ENCODE measurements around the gene LIMCH1.

Gene LIMCH1

DNA sequence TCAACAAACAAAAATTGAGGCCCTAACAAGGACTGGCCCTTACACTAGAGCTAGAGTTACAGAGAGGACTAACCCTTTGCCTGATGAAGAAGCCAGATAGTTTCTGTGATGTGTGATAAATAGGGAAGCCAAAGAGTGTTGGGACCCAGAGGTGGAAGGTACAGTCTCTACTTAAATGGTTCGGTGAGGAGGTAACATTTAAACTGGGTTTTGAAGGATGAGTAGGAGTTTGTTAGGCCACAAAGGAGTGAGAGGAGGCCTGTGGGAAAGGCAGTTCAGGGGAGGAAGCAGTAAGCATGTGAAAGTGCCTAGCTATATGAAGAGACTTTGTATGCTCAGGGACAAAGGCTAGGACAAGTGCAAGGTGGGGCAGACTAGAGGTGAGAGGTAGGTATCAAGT is 23.8 kb upstream of the LIMCH1 start:
- Histone ChIP-seq H3K9ac (ENCODE audit: low read length) (no peak overlapping the region), H3K9me3 (ENCODE audit: control insufficient read depth, low read length) (no peaks in the 10 kb centered on the region), H3K36me3 (ENCODE audit: control insufficient read depth, insufficient read depth, low read length) (no peaks in the 10 kb centered on the region), H3K27me3 (ENCODE audit: control insufficient read depth, insufficient read depth, low read length) (no peaks in the 10 kb centered on the region), H3K4me1 (ENCODE audit: control insufficient read depth, insufficient read depth, low read length) (no peaks in the 10 kb centered on the region), H3K4me3 (ENCODE audit: low read length) (no peak overlapping the region)

- no peak overlapping the region for H3K9ac ChIP-seq (ENCODE audit: low read length)
- no peaks in the 10 kb centered on the region for H3K4me1 ChIP-seq (ENCODE audit: control insufficient read depth, insufficient read depth, low read length)
- no peaks in the 10 kb centered on the region for H3K36me3 ChIP-seq (ENCODE audit: control insufficient read depth, insufficient read depth, low read length)
- H3K4me3 ChIP-seq (ENCODE audit: low read length): no peak overlapping the region
- H3K9me3 ChIP-seq (ENCODE audit: control insufficient read depth, low read length): no peaks in the 10 kb centered on the region
- H3K27me3 ChIP-seq (ENCODE audit: control insufficient read depth, insufficient read depth, low read length): no peaks in the 10 kb centered on the region
Observed at GRCh38 chr4:41514766-41515481, 23.0 kb upstream of the LIMCH1 start.

DNA sequence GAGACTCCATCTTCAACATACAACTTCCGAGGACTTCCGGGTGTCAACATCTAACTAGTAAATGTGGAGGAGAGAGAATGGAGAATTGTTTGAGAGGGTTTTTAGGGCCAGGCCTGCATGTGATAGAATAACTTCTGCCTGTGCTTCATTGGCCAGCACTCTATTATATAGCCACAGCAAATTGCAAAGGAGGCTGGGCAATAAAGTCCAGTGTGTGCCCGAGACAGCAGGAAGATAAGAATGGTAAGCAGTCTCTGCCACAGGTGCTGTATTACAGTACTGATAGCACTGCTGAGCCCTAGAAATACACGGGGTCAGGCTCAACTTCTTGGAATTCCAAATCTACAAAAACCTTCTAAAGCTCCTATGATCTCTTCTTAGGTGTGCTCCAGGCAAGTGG is 20.8 kb upstream of the LIMCH1 start:
- H3K36me3 ChIP-seq (ENCODE audit: control insufficient read depth, insufficient read depth, low read length): no peaks in the 10 kb centered on the region
- no peaks in the 10 kb centered on the region for H3K27me3 ChIP-seq (ENCODE audit: control insufficient read depth, insufficient read depth, low read length)
- no peak overlapping the region for H3K9ac ChIP-seq (ENCODE audit: low read length)
- H3K9me3 ChIP-seq (ENCODE audit: control insufficient read depth, low read length): no peaks in the 10 kb centered on the region
- no peaks in the 10 kb centered on the region for H3K4me1 ChIP-seq (ENCODE audit: control insufficient read depth, insufficient read depth, low read length)
- no peak overlapping the region for H3K4me3 ChIP-seq (ENCODE audit: low read length)

DNA sequence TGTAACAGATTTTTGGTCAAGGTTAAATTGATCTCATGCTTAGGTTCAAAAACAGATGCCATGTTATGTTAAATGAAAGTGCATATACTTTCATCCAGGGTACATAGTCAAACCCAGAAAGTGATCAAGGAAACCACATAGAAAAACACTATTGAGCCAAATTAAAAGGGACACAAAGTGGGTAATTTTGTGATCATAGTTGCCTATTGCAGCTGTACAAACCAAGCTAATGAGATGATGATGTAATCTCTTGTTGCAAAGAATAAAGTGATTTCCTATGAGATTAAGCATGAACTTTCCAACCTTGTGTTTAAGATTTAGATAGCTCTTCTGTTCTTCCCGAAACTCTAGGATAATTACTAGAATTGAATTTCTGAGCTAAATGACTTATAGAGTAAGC is 20.2 kb upstream of the LIMCH1 start:
- no peak overlapping the region for H3K9ac ChIP-seq (ENCODE audit: low read length)
- H3K4me1 ChIP-seq (ENCODE audit: control insufficient read depth, insufficient read depth, low read length): no peaks in the 10 kb centered on the region
- no peak overlapping the region for H3K4me3 ChIP-seq (ENCODE audit: low read length)
- no peaks in the 10 kb centered on the region for H3K9me3 ChIP-seq (ENCODE audit: control insufficient read depth, low read length)
- no peaks in the 10 kb centered on the region for H3K27me3 ChIP-seq (ENCODE audit: control insufficient read depth, insufficient read depth, low read length)
- no peaks in the 10 kb centered on the region for H3K36me3 ChIP-seq (ENCODE audit: control insufficient read depth, insufficient read depth, low read length)

DNA sequence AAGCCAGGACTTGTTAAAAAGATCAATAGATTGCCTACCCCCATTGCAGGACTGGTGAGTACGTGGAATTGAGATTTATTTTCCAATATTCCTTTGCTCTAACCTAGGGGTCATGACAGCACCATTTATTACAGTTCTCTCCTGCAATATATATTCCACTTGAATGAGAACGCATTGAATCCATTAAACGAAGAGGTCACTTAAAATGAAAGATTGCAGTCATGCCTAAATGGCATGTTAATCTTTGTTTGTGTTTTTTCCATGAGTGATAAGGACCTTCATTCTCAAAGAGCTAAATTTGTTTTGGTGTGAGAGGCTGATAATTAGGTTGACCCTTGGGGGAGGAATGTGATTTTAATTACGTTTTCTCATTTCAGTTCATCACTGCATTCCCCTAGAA is 13.5 kb upstream of the LIMCH1 start:
- Histone ChIP-seq H3K4me3 (ENCODE audit: low read length) (no peak overlapping the region), H3K4me1 (ENCODE audit: control insufficient read depth, insufficient read depth, low read length) (no peaks in the 10 kb centered on the region), H3K9ac (ENCODE audit: low read length) (no peak overlapping the region), H3K27me3 (ENCODE audit: control insufficient read depth, insufficient read depth, low read length) (no peaks in the 10 kb centered on the region), H3K36me3 (ENCODE audit: control insufficient read depth, insufficient read depth, low read length) (no peaks in the 10 kb centered on the region), H3K9me3 (ENCODE audit: control insufficient read depth, low read length) (no peaks in the 10 kb centered on the region)

DNA sequence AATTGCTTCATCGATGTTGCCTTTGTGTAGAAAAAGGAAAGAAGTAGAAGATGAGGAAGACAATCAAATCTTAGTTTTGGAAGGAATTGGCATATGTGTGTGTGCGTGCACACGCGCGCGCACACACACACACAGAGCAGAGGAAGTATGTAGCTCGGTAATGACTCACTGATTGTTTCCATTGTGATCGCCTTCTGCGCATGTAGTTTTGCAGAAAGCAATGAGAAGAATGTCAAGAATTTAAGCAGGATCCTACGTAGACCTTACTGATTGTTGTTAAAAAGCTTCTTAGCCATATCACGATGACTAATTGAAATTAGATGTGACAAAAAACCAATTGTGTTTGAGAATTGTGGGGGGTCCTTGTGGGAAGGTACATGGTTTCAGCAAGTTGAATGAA is 12.8 kb upstream of the LIMCH1 start:
- Histone ChIP-seq H3K9ac (ENCODE audit: low read length) (no peak overlapping the region), H3K9me3 (ENCODE audit: control insufficient read depth, low read length) (no peaks in the 10 kb centered on the region), H3K36me3 (ENCODE audit: control insufficient read depth, insufficient read depth, low read length) (no peaks in the 10 kb centered on the region), H3K4me1 (ENCODE audit: control insufficient read depth, insufficient read depth, low read length) (no peaks in the 10 kb centered on the region), H3K27me3 (ENCODE audit: control insufficient read depth, insufficient read depth, low read length) (no peaks in the 10 kb centered on the region), H3K4me3 (ENCODE audit: low read length) (no peak overlapping the region)

- H3K4me3 ChIP-seq (ENCODE audit: low read length): no peak overlapping the region
Observed at GRCh38 chr4:41526628-41527027, 11.3 kb upstream of the LIMCH1 start.

GRCh38 chr4:41528512-41529205 is 9.3 kb upstream of the LIMCH1 start:
- H3K4me1 ChIP-seq (ENCODE audit: control insufficient read depth, insufficient read depth, low read length): no peaks in the 10 kb centered on the region
- H3K36me3 ChIP-seq (ENCODE audit: control insufficient read depth, insufficient read depth, low read length): no peaks in the 10 kb centered on the region
- H3K4me3 ChIP-seq (ENCODE audit: low read length): no peak overlapping the region
- no peak overlapping the region for H3K9ac ChIP-seq (ENCODE audit: low read length)
- H3K27me3 ChIP-seq (ENCODE audit: control insufficient read depth, insufficient read depth, low read length): no peaks in the 10 kb centered on the region
- H3K9me3 ChIP-seq (ENCODE audit: control insufficient read depth, low read length): no peaks in the 10 kb centered on the region

More at GRCh38 chr4:41526628-41527027, 11.3 kb upstream of the LIMCH1 start:
- H3K36me3 ChIP-seq (ENCODE audit: control insufficient read depth, insufficient read depth, low read length): no peaks in the 10 kb centered on the region
- H3K4me1 ChIP-seq (ENCODE audit: control insufficient read depth, insufficient read depth, low read length): no peaks in the 10 kb centered on the region
- H3K9me3 ChIP-seq (ENCODE audit: control insufficient read depth, low read length): no peaks in the 10 kb centered on the region
- H3K27me3 ChIP-seq (ENCODE audit: control insufficient read depth, insufficient read depth, low read length): no peaks in the 10 kb centered on the region
- H3K9ac ChIP-seq (ENCODE audit: low read length): no peak overlapping the region

- H3K9me3 ChIP-seq (ENCODE audit: control insufficient read depth, low read length): no peaks in the 10 kb centered on the region
- no peaks in the 10 kb centered on the region for H3K27me3 ChIP-seq (ENCODE audit: control insufficient read depth, insufficient read depth, low read length)
- no peak overlapping the region for H3K9ac ChIP-seq (ENCODE audit: low read length)
- no peak overlapping the region for H3K4me3 ChIP-seq (ENCODE audit: low read length)
- H3K36me3 ChIP-seq (ENCODE audit: control insufficient read depth, insufficient read depth, low read length): no peaks in the 10 kb centered on the region
- no peaks in the 10 kb centered on the region for H3K4me1 ChIP-seq (ENCODE audit: control insufficient read depth, insufficient read depth, low read length)
Observed at GRCh38 chr4:41530741-41531140, 7.2 kb upstream of the LIMCH1 start.

DNA sequence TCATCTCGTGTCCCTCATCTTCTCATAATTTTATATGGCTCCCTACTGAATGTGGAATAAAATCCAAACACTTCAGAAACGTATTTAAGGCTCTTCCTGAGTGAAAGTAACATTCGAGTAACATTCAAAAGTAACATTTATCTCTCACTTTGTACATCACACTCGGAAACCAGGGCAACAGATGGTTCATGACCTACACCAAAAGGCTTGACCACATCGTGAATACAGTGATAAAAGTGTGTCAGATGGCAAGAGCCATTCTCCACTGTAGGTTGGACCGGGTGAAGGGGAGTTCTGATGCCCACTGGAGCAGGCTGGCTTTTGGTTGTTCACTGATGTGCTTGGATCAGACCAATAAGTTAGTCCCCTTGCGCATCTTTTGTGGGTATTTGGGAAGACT is 5.6 kb upstream of the LIMCH1 start:
- Histone ChIP-seq H3K36me3 (ENCODE audit: control insufficient read depth, insufficient read depth, low read length) (no peaks in the 10 kb centered on the region), H3K4me3 (ENCODE audit: low read length) (no peak overlapping the region), H3K27me3 (ENCODE audit: control insufficient read depth, insufficient read depth, low read length) (no peaks in the 10 kb centered on the region), H3K4me1 (ENCODE audit: control insufficient read depth, insufficient read depth, low read length) (no peaks in the 10 kb centered on the region), H3K9ac (ENCODE audit: low read length) (no peak overlapping the region), H3K9me3 (ENCODE audit: control insufficient read depth, low read length) (no peaks in the 10 kb centered on the region)

DNA sequence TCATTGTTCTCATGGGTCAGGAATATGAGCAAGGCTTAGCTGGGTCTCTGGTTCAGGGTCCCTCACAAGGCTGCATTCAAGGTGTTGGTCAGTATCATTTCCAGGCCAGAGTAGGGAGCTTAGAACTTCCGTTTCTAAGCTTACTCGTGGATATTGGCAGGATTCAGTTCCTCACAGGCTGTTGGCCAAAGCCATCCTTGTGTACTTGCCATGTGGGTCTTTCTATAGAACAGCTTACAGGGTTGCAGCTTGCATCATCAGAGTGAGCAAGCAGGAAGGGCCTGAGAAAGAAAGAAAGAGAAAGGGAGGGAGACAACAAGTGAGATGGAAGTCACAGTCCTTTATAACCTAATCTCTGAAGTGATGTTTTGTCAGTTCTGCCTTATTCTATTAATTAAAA is 5.1 kb upstream of the LIMCH1 start:
- Histone ChIP-seq H3K36me3 (ENCODE audit: control insufficient read depth, insufficient read depth, low read length) (no peaks in the 10 kb centered on the region), H3K4me1 (ENCODE audit: control insufficient read depth, insufficient read depth, low read length) (no peaks in the 10 kb centered on the region), H3K27me3 (ENCODE audit: control insufficient read depth, insufficient read depth, low read length) (no peaks in the 10 kb centered on the region), H3K9ac (ENCODE audit: low read length) (no peak overlapping the region), H3K4me3 (ENCODE audit: low read length) (no peak overlapping the region), H3K9me3 (ENCODE audit: control insufficient read depth, low read length) (no peaks in the 10 kb centered on the region)

- Histone ChIP-seq H3K27me3 (ENCODE audit: control insufficient read depth, insufficient read depth, low read length) (no peaks in the 10 kb centered on the region), H3K9me3 (ENCODE audit: control insufficient read depth, low read length) (no peaks in the 10 kb centered on the region), H3K4me1 (ENCODE audit: control insufficient read depth, insufficient read depth, low read length) (no peaks in the 10 kb centered on the region), H3K36me3 (ENCODE audit: control insufficient read depth, insufficient read depth, low read length) (no peaks in the 10 kb centered on the region), H3K9ac (ENCODE audit: low read length) (no peak overlapping the region), H3K4me3 (ENCODE audit: low read length) (no peak overlapping the region)
Observed at GRCh38 chr4:41533680-41534079, 4.3 kb upstream of the LIMCH1 start.
